Calu3 (cell line): ENCODE data around the gene DAAM1. TPM values are rescaled to one million over a fixed set of nuclear protein-coding genes. Genes with fewer than 3 reads are reported as not detected.

Source experiments
- BruUV-seq: library from RNA; stranded (reverse); fragments of 400-500 nt; replicated peaks from 2 replicates; lab custom pipeline; 2021; lab: Mats Ljungman, UMichigan
- CTCF ChIA-PET: fragments of 300-600 bp; sonication (Branson Sonifier 250); formaldehyde crosslinking; loops from one replicate; lab custom pipeline; 2022; ENCODE audit warnings: antibody characterized with exemption; lab: Charles Lee
- DNase-seq: peaks from one replicate; pipeline ENCODE4 v3.0.0; 2022
- H3K27ac Mint-ChIP-seq: one replicate; pipeline ENCODE4 v1.8.0; 2022; ENCODE audit warnings: mixed read lengths; ENCODE audit not compliant: unreplicated experiment
- H3K27me3 Mint-ChIP-seq: one replicate; pipeline ENCODE4 v1.8.0; 2022; ENCODE audit warnings: mixed read lengths; ENCODE audit not compliant: unreplicated experiment
- H3K36me3 Mint-ChIP-seq: one replicate; pipeline ENCODE4 v1.8.0; 2022; ENCODE audit warnings: mild to moderate bottlenecking, moderate library complexity, mixed read lengths; ENCODE audit not compliant: insufficient read depth, unreplicated experiment
- H3K4me1 Mint-ChIP-seq: one replicate; pipeline ENCODE4 v1.8.0; 2022; ENCODE audit warnings: mild to moderate bottlenecking, low read depth, mixed read lengths; ENCODE audit not compliant: unreplicated experiment
- H3K4me3 Mint-ChIP-seq: one replicate; pipeline ENCODE4 v1.8.0; 2022; ENCODE audit warnings: mild to moderate bottlenecking, low read depth, moderate library complexity, mixed read lengths; ENCODE audit not compliant: unreplicated experiment
- H3K9me3 Mint-ChIP-seq: one replicate; pipeline ENCODE4 v1.8.0; 2022; ENCODE audit warnings: low read depth, mixed read lengths; ENCODE audit not compliant: unreplicated experiment
- CTCF ChIP-seq: fragments of 200-600 bp; IDR thresholded peaks from one replicate; pipeline ENCODE4 v1.8.0; 2022; ENCODE audit warnings: antibody characterized with exemption; ENCODE audit not compliant: unreplicated experiment
- intact Hi-C: fragments of 100-400 bp; cut with micrococcal nuclease; formaldehyde crosslinking; loops from one replicate; pipeline ENCODE4 v1.10.0; 2022; ENCODE audit not compliant: unreplicated experiment
- total RNA-seq: library from RNA; stranded (reverse); gene quantifications from 2 replicates; pipeline ENCODE4 v1.2.3, GENCODE V29; 2022

The DAAM1 gene
- total RNA-seq, 1 experiment from 2014 or later: 28.9 TPM

GRCh38 chr14:59360923-59361794, 172.7 kb downstream of the DAAM1 start:
- Mint-ChIP-seq H3K4me1 (peaks cover 46% of the 10 kb centered on the region), H3K4me3 (peak overlapping the region; percentile 55), H3K36me3 (peaks cover 28% of the 10 kb centered on the region), H3K27ac (peak overlapping the region; percentile 79), H3K27me3 (no peaks in the 10 kb centered on the region), H3K9me3 (no peaks in the 10 kb centered on the region)
- no TSS peak for BruUV-seq
- DNase-seq: peak; percentile 81
- no peak for TF ChIP-seq CTCF
- CTCF ChIA-PET: interaction anchor here (1.0 kb wide), 1 partner anchor 227 kb away, joined by 3 read pairs; no protein-coding TSS in a partner anchor
- intact Hi-C loops: loop anchor here (1.0 to 2.0 kb wide), 2 partner anchors 78 to 173 kb away; partner anchors contain the start of gene DAAM1

- Mint-ChIP-seq H3K4me3 (no peak overlapping the region), H3K36me3 (peaks cover 31% of the 10 kb centered on the region), H3K27me3 (no peaks in the 10 kb centered on the region), H3K4me1 (peaks cover 46% of the 10 kb centered on the region), H3K9me3 (no peaks in the 10 kb centered on the region), H3K27ac (no peak overlapping the region)
- DNase-seq: no peak
- CTCF ChIA-PET: interaction anchor here (0.6 to 1.1 kb wide), 2 partner anchors 11 to 56 kb away, joined by 3 to 4 read pairs; no protein-coding TSS in a partner anchor
- intact Hi-C loops: loop anchor here (2.0 kb wide), 1 partner anchor 88 kb away; no protein-coding TSS in a partner anchor
- BruUV-seq: no TSS peak
- no peak for TF ChIP-seq CTCF
Observed at GRCh38 chr14:59362513-59362912, 174.0 kb downstream of the DAAM1 start.

- H3K36me3 Mint-ChIP-seq: peaks cover 21% of the 10 kb centered on the region
- H3K9me3 Mint-ChIP-seq: no peaks in the 10 kb centered on the region
- peak overlapping the region; percentile 74 for H3K27ac Mint-ChIP-seq
- H3K4me3 Mint-ChIP-seq: peak overlapping the region; percentile 25
- peaks cover 46% of the 10 kb centered on the region for H3K4me1 Mint-ChIP-seq
- no peaks in the 10 kb centered on the region for H3K27me3 Mint-ChIP-seq
- CTCF ChIA-PET: interaction anchor here (1.1 kb wide), 1 partner anchor 57 kb away, joined by 4 read pairs; no protein-coding TSS in a partner anchor
- BruUV-seq: TSS peak; percentile 58
- intact Hi-C loops: loop anchor here (2.0 kb wide), 1 partner anchor 89 kb away; no protein-coding TSS in a partner anchor
- TF ChIP-seq CTCF: no peak
- DNase-seq: no peak
Observed at GRCh38 chr14:59363531-59364226, 175.2 kb downstream of the DAAM1 start.

- BruUV-seq: no TSS peak
- no peak for TF ChIP-seq CTCF
- H3K4me1 Mint-ChIP-seq: peaks cover under 1% of the 10 kb centered on the region
- H3K27ac Mint-ChIP-seq: no peak overlapping the region
- DNase-seq: no peak
- no peak overlapping the region for H3K4me3 Mint-ChIP-seq
- intact Hi-C loops: no loop called here
- H3K36me3 Mint-ChIP-seq: peaks cover 5% of the 10 kb centered on the region
- CTCF ChIA-PET: interaction anchor here (0.7 kb wide), 1 partner anchor 106 kb away, joined by 3 read pairs; no protein-coding TSS in a partner anchor
- H3K9me3 Mint-ChIP-seq: no peaks in the 10 kb centered on the region
- no peaks in the 10 kb centered on the region for H3K27me3 Mint-ChIP-seq
Observed at GRCh38 chr14:59370158-59370742, 181.8 kb downstream of the DAAM1 start.
